Left forelimb (tissue), 1 donor: Measurements from ENCODE around the gene GRAMD4.

ENCODE experiments used
- DNase-seq: peaks from one replicate; pipeline ENCODE4 v3.0.0-alpha.2; 2018; ENCODE audit warnings: low spot score

The GRAMD4 gene

GRCh38 chr22:46619830-46620501 lies at the start of gene GRAMD4:
Gene GRAMD4, plus strand, starts transcription at chr22:46620386. Its CDS starts 6,414 bp downstream, at chr22:46626800.
- no peak for DNase-seq

GRCh38 chr22:46571642-46572250 lies 48.4 kb upstream of the GRAMD4 start:
- DNase-seq: no peak

GRCh38 chr22:46572911-46573780 lies 47.0 kb upstream of the GRAMD4 start:
- DNase-seq: no peak

GRCh38 chr22:46573781-46574437 lies 46.3 kb upstream of the GRAMD4 start:
- DNase-seq: no peak

- no peak for DNase-seq
Observed at GRCh38 chr22:46574438-46574992, 45.7 kb upstream of the GRAMD4 start.

- DNase-seq: no peak
Observed at GRCh38 chr22:46574993-46575910, 44.9 kb upstream of the GRAMD4 start.

- DNase-seq: no peak
Observed at GRCh38 chr22:46575911-46576555, 44.2 kb upstream of the GRAMD4 start.

GRCh38 chr22:46576556-46577367 lies 43.4 kb upstream of the GRAMD4 start:
- DNase-seq: no peak

- DNase-seq: no peak
Observed at GRCh38 chr22:46577368-46578249, 42.6 kb upstream of the GRAMD4 start.

GRCh38 chr22:46578251-46578823 lies 41.8 kb upstream of the GRAMD4 start:
- DNase-seq: no peak

GRCh38 chr22:46578824-46579561 lies 41.2 kb upstream of the GRAMD4 start:
- no peak for DNase-seq

GRCh38 chr22:46579751-46580449 lies 40.3 kb upstream of the GRAMD4 start:
- DNase-seq: no peak

- no peak for DNase-seq
Observed at GRCh38 chr22:46580940-46581537, 39.1 kb upstream of the GRAMD4 start.

- DNase-seq: no peak
Observed at GRCh38 chr22:46581538-46582244, 38.5 kb upstream of the GRAMD4 start.

- no peak for DNase-seq
Observed at GRCh38 chr22:46582281-46582933, 37.8 kb upstream of the GRAMD4 start.
